Measurements from ENCODE around the gene ALG8. TPM values are rescaled to one million over a fixed set of nuclear protein-coding genes. Genes with fewer than 3 reads are reported as not detected.

Gene ALG8
- total and polyA plus RNA-seq, 2 experiments from 2014 or later = 94.3 to 130 TPM

GRCh38 chr11:78062671-78063070 is 76.8 kb downstream of the ALG8 start (continued):
- TF ChIP-seq ZNF462 (CRISPR knock-in tag; IDR thresholded peaks at IDR 0.05) (no peak), CREB1 (CRISPR knock-in tag; IDR thresholded peaks at IDR 0.05; ENCODE audit: low read depth) (no peak), ETS1 (IDR thresholded peaks at IDR 0.05) (no peak), NANOG (IDR thresholded peaks at IDR 0.05; ENCODE audit: borderline replicate concordance) (no peak), ZNF331 (CRISPR knock-in tag; IDR thresholded peaks at IDR 0.05; ENCODE audit: low read depth) (no peak), POLR2AphosphoS5 (IDR thresholded peaks at IDR 0.05; ENCODE audit: low read depth) (no peak)
- TF ChIP-seq, protein P1, sequence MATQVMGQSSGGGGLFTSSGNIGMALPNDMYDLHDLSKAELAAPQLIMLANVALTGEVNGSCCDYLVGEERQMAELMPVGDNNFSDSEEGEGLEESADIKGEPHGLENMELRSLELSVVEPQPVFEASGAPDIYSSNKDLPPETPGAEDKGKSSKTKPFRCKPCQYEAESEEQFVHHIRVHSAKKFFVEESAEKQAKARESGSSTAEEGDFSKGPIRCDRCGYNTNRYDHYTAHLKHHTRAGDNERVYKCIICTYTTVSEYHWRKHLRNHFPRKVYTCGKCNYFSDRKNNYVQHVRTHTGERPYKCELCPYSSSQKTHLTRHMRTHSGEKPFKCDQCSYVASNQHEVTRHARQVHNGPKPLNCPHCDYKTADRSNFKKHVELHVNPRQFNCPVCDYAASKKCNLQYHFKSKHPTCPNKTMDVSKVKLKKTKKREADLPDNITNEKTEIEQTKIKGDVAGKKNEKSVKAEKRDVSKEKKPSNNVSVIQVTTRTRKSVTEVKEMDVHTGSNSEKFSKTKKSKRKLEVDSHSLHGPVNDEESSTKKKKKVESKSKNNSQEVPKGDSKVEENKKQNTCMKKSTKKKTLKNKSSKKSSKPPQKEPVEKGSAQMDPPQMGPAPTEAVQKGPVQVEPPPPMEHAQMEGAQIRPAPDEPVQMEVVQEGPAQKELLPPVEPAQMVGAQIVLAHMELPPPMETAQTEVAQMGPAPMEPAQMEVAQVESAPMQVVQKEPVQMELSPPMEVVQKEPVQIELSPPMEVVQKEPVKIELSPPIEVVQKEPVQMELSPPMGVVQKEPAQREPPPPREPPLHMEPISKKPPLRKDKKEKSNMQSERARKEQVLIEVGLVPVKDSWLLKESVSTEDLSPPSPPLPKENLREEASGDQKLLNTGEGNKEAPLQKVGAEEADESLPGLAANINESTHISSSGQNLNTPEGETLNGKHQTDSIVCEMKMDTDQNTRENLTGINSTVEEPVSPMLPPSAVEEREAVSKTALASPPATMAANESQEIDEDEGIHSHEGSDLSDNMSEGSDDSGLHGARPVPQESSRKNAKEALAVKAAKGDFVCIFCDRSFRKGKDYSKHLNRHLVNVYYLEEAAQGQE (IDR thresholded peaks at IDR 0.05; ENCODE audit: unreplicated experiment) = no peak

Measured in GM23338 (cell line).